Prostate gland (tissue), 2 donors: ENCODE measurements around the gene CHST15. TPM values are rescaled to one million over a fixed set of nuclear protein-coding genes. Genes with fewer than 3 reads are reported as not detected.
A peak's percentile ranks its signal among the peaks of the same experiment; 100 is the strongest.
"Not testable (repeated sequence)": the region's sequence is repeated elsewhere in the genome, so short reads cannot be mapped to it uniquely, and the experiment has no call there.

Experiments
- DNase-seq: peaks from one replicate; pipeline ENCODE4 v3.0.0-alpha.2; 2019; ENCODE audit warnings: low spot score
- H3K27ac ChIP-seq, 2 donors: fragments of 200-600 bp; sonication (generic); 2 replicates each; pipeline ENCODE4 v1.5.1; 2017 to 2019
- H3K27me3 ChIP-seq: fragments of 200-600 bp; sonication (generic); replicated peaks from 2 replicates; pipeline ENCODE4 v1.5.1; 2019; ENCODE audit not compliant: insufficient read depth
- H3K36me3 ChIP-seq, 2 donors: fragments of 200-600 bp; sonication (generic); 1 replicate in 1 of 2; 2 replicates in 1 of 2; pipeline versions ENCODE4 v1.5.1 to v1.8.1; 2017 to 2019
- H3K4me1 ChIP-seq: fragments of 200-600 bp; sonication (generic); replicated peaks from 2 replicates; pipeline ENCODE4 v1.5.1; 2019
- H3K4me3 ChIP-seq, 2 donors: fragments of 200-600 bp; sonication (generic); 2 replicates each; pipeline ENCODE4 v1.5.1; 2017 to 2019
- H3K9me3 ChIP-seq: fragments of 200-600 bp; sonication (generic); 2 replicates; pipeline ENCODE4 v1.5.1; 2017
- CTCF ChIP-seq, 4 experiments: fragments of 200-600 bp in 2 of 4; fragments of 450-650 bp in 2 of 4; sonication (generic) in 2 of 4; IDR thresholded peaks; 1 replicate in 3 of 4; 2 replicates in 1 of 4; pipeline ENCODE4 v1.5.1; 2016 to 2019; ENCODE audit warnings: antibody characterized with exemption in 4 of 4, mild to moderate bottlenecking in 2 of 4, moderate library complexity in 2 of 4
- POLR2A ChIP-seq: fragments of 450-650 bp; IDR thresholded peaks from one replicate; pipeline ENCODE4 v1.6.1; 2016; ENCODE audit warnings: antibody characterized with exemption, mild to moderate bottlenecking
- POLR2AphosphoS5 ChIP-seq: sonication (generic); formaldehyde crosslinking; IDR thresholded peaks from one replicate; pipeline ENCODE4 v1.6.1; 2017; ENCODE audit warnings: antibody characterized with exemption
- WGBS: methylation state at CpG from one replicate; pipeline ENCODE4 v1.1.5; 2018; 5-methylcytosine and 5-hydroxymethylcytosine counted together
- intact Hi-C: fragments of 100-400 bp; cut with DNase I; formaldehyde crosslinking; loops from one replicate; pipeline ENCODE4 v1.14.2; 2022
- total RNA-seq, 2 donors: library from RNA; depleted of rRNA; stranded (reverse); fragments of >200 nt; gene quantifications; one replicate each; pipeline ENCODE4 v1.1.0, GENCODE V29; 2016

Gene CHST15
- total RNA-seq, 2 donors from 2014 or later, result 13.9 to 26.0 TPM

- no peaks in the 10 kb centered on the region for H3K9me3 ChIP-seq
- peaks cover 7% of the 10 kb centered on the region for H3K4me1 ChIP-seq
- intact Hi-C loops, result loop anchor here (10.0 kb wide), 1 partner anchor 290 kb away; no protein-coding TSS in a partner anchor
- no peak for TF ChIP-seq POLR2AphosphoS5
- no peak for TF ChIP-seq CTCF (IDR thresholded peaks at IDR 0.05)
- TF ChIP-seq POLR2A, result no peak
- H3K27ac ChIP-seq, result no peak overlapping the region
- H3K27me3 ChIP-seq, result peaks cover 3% of the 10 kb centered on the region
- H3K4me3 ChIP-seq, result no peak overlapping the region
- WGBS, result 40% methylated on average over 6 of the region's 6 CpGs
- no peaks in the 10 kb centered on the region for H3K36me3 ChIP-seq
- DNase-seq, result no peak
Observed at GRCh38 chr10:124095096-124095495, 1.7 kb upstream of the CHST15 start.

- intact Hi-C loops, result loop anchor here (5.0 to 10.0 kb wide), 2 partner anchors 102 to 290 kb away; no protein-coding TSS in a partner anchor
- Histone ChIP-seq H3K36me3 (no peaks in the 10 kb centered on the region), H3K4me3 (peak overlapping the region; percentile 54 to 57), H3K27ac (peak overlapping the region; percentile 83 to 89), H3K27me3 (peaks cover 3% of the 10 kb centered on the region), H3K9me3 (no peaks in the 10 kb centered on the region), H3K4me1 (peaks cover 7% of the 10 kb centered on the region)
- no peak for DNase-seq
- 39% methylated on average over 11 of the region's 11 CpGs for WGBS
- TF ChIP-seq POLR2A, result no peak
- no peak for TF ChIP-seq CTCF (IDR thresholded peaks at IDR 0.05)
- TF ChIP-seq POLR2AphosphoS5, result no peak
Observed at GRCh38 chr10:124094419-124094785, 1.0 kb upstream of the CHST15 start.

- H3K9me3 ChIP-seq, H3K27me3 ChIP-seq, H3K36me3 ChIP-seq, H3K4me1 ChIP-seq: not testable (repeated sequence)
- peak; percentile 30 for DNase-seq
- peak overlapping the region; percentile 83 to 89 for H3K27ac ChIP-seq
- WGBS, result 3% methylated on average over 38 of the region's 39 CpGs
- intact Hi-C loops, result loop anchor here (5.0 to 10.0 kb wide), 2 partner anchors 102 to 291 kb away; no protein-coding TSS in a partner anchor
- peak overlapping the region; percentile 54 to 57 for H3K4me3 ChIP-seq
Observed at GRCh38 chr10:124093774-124094418, 498 bp upstream of the CHST15 start.

- TF ChIP-seq POLR2A, result peak; percentile 62
- no peak for TF ChIP-seq CTCF (IDR thresholded peaks at IDR 0.05)
- TF ChIP-seq POLR2AphosphoS5, result peak; percentile 16
- peak overlapping the region; percentile 83 to 89 for H3K27ac ChIP-seq
- peaks cover 3% of the 10 kb centered on the region for H3K27me3 ChIP-seq
- no peaks in the 10 kb centered on the region for H3K9me3 ChIP-seq
- no peaks in the 10 kb centered on the region for H3K36me3 ChIP-seq
- DNase-seq, result peak; percentile 40
- intact Hi-C loops, result loop anchor here (5.0 to 10.0 kb wide), 2 partner anchors 100 to 292 kb away; no protein-coding TSS in a partner anchor
- H3K4me3 ChIP-seq, result peak overlapping the region; percentile 54 to 57
- peaks cover 7% of the 10 kb centered on the region for H3K4me1 ChIP-seq
- under 1% methylated on average over 40 of the region's 70 CpGs for WGBS
Observed at GRCh38 chr10:124092250-124092859, 1.0 kb downstream of the CHST15 start.

- Histone ChIP-seq H3K9me3 (no peaks in the 10 kb centered on the region), H3K4me3 (peak overlapping the region; percentile 54 to 57), H3K4me1 (peaks cover 7% of the 10 kb centered on the region), H3K27me3 (no peaks in the 10 kb centered on the region), H3K27ac (peak overlapping the region; percentile 83 to 89), H3K36me3 (no peaks in the 10 kb centered on the region)
- TF ChIP-seq POLR2AphosphoS5 (no peak), POLR2A (no peak), CTCF (IDR thresholded peaks at IDR 0.05) (no peak)
- 7% methylated on average over 55 of the region's 55 CpGs for WGBS
- intact Hi-C loops, result loop anchor here (5.0 to 10.0 kb wide), 2 partner anchors 99 to 293 kb away; no protein-coding TSS in a partner anchor
- no peak for DNase-seq
Observed at GRCh38 chr10:124091646-124092249, 1.6 kb downstream of the CHST15 start.
